ENCODE measurements around the gene GCKR.
"Not testable (repeated sequence)": the region's sequence is repeated elsewhere in the genome, so short reads cannot be mapped to it uniquely, and the experiment has no call there.

GCKR gene

GRCh38 chr2:27509326-27509725, 12.7 kb downstream of the GCKR start:
- DNase-seq (ENCODE audit: low read depth in 3 of 3), result no peak

DNA sequence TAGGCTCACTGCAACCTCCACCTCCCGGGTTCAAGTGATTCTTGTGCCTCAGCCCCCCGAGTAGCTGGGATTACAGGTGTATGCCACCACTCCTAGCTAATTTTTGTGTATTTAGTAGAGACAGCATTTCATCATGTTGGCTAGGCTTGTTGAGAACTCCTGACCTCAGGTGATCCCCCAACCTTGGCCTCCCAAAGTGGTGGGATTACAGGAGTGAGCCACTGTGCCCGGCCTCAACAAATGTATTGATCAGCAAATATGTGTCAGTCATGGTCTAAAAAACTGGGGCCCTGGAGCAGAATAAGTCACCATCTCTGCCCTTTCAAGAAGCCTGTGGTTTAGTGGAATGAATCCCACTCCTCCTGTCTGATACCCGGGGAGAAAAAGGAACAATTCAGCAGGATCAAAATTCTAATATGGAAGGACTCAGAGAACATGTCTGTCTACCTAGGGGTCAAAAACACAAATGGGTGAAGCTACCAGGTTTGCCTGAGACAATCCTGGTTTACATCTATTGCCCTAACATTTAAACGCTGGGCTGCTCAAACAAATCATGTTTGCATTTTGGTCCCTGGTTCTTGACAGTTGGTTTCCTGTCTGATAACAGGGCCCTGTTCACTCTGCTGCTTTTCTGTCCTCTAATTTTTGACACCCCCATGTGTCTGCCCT, 21.6 kb downstream of the GCKR start:
- DNase-seq (ENCODE audit: low read depth in 3 of 3), result no peak

GRCh38 chr2:27518782-27519113, 22.1 kb downstream of the GCKR start:
- no peak for DNase-seq (ENCODE audit: low read depth in 3 of 3)

DNA sequence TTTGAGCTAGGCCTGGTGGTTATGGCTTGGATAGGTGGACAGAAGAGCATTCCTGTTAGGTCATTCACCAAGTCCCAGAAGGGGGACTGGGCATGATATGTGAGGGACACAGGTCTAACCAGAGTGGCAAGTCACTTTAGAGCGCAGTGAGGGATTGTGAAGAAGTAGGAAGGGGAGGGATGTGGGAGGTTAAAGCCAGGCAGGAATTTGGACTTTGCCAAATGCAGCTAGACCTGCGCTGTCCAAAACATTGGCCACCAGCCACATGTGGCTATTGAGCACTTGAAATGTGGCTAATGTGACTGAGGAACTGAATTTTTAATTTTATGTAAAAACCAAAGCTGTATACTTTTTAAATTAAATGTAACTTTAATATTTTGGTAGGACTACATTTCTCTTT, 23.7 kb downstream of the GCKR start:
- DNase-seq (ENCODE audit: low read depth in 3 of 3), result no peak

DNA sequence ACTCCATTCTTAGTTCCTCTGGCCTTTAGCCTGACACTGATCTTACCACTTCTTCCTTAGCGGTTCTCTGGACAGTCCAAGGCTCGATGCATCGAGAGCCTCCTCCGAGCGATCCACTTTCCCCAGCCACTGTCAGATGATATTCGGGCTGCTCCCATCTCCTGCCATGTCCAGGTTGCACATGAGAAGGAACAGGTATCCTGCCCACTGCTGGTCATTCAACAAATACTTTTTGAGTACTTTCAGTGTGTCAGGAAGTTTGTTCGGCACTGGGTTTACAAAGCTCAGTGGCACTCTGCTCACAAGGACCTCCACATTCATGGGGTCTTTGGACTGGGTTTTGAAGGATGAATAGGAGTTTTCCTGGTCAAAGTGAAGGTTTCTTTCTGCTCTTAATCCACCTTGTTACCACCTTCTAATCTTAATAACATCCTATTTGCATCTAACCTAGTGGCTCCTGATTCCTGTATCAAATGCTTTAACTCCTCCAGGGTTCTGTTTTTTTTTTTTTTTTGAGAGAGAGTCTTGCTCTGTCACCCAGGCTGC, 25.8 kb downstream of the GCKR start:
- no peak for DNase-seq (ENCODE audit: low read depth in 3 of 3)

GRCh38 chr2:27527182-27527581, 30.5 kb downstream of the GCKR start:
- DNase-seq (ENCODE audit: low read depth in 3 of 3), result no peak

GRCh38 chr2:27531983-27532382, 35.3 kb downstream of the GCKR start:
- no peak for DNase-seq (ENCODE audit: low read depth in 3 of 3)

DNA sequence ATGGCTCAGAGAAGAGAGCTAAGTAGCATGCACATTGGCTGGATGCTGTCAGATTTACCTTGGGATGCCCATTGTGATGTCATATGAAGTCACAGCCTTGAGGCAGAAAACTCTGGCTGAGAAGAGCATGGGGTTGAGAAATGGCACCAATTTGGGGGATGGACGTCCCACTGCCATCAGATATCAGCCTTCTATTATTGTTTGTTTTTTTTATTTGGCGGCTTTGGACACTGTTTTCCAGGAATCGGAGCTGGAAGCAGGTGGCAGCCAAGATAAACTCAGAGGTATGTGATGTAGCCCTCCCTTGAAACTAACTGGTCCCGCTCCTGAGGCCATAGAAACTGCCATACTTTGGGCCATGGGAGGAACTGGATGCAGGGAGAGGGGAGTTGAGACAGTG, 40.6 kb downstream of the GCKR start:
- no peak for DNase-seq (ENCODE audit: low read depth in 3 of 3)

GRCh38 chr2:27538839-27539450, 42.3 kb downstream of the GCKR start:
- not testable (repeated sequence) for DNase-seq (ENCODE audit: low read depth in 3 of 3)

DNA sequence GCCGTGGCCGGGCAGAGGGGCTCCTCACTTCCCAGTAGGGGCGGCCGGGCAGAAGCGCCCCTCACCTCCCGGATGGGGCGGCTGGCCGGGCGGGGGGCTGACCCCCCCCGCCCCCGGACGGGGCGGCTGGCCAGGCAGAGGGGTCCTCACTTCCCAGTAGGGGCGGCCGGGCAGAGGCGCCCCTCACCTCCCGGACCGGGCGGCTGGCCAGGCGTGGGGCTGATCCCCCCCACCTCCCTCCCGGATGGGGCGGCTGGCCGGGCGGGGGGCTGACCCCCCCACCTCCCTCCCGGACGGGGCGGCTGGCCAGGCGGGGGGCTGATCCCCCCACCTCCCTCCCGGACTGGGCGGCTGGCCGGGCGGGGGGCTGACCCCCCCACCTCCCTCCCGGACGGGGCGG, 43.0 kb downstream of the GCKR start:
- DNase-seq (ENCODE audit: low read depth in 3 of 3), result not testable (repeated sequence)

DNA sequence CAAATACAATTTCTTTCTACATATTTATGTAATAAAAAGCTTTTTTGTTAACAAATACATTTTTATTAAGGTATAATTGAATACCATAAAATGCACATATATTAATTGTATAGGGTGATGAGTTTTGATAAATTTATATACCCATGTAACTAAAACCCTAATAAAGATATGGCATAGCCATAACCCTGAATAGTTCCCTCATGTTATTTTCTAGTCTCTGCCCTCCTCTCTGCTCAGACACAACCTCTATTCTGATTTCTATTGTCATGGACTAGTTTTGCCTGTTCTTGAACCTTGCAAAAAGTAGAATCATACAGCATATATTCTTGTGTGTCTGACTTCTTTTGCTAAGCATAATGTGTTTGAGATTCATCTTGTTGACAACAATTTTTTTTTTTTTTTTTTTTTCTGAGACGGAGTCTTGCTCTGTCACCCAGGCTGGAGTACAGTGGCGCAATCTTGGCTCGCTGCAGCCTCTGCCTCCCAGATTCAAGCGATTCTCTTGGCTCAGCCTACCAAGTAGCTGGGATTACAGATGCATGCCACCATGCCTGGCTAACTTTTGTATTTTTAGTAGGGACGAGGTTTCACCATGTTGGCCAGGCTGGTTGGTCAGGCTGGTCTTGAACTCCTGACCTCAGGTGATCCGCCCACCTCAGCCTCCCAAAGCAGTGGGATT, 47.6 kb downstream of the GCKR start:
- DNase-seq (ENCODE audit: low read depth in 3 of 3), result no peak

DNA sequence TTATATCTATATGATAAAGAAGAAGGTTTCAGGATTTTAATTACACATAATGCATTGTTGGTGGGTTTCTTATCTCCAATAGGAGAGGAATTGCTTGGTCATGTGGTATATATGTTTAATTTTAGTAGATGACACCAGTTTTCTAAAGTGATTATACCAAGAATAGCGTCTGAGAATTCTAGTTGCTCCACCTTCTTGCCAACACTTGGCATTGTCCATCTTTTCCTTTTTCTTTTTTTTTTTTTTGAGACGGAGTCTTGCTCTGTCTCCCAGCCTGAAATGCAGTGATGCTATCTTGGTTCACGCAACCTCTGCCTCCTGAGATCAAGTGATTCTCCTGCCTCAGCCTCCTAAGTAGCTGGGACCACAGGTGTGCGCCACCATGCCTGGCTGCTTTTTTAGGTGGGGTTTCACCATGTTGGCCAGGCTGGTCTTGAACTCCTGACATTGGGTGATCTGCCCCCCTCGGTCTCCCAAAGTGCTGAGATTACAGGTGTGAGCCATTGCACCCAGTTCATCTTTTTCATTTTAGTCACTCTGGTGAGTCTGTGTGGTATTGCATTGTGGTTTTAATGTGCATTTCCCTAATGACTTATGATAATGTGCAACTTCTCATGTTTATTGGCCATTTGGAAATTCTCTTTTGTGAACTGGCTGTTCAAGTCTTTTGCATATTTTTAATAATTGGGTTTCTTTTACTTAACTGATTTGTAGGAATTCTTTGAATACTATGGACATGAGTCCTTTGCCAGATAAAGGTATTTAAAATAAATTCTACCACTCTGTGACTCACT, 48.9 kb downstream of the GCKR start:
- DNase-seq (ENCODE audit: low read depth in 3 of 3), result no peak

GRCh38 chr2:27549303-27549702, 52.7 kb downstream of the GCKR start:
- no peak for DNase-seq (ENCODE audit: low read depth in 3 of 3)

GRCh38 chr2:27551514-27551913, 54.9 kb downstream of the GCKR start:
- DNase-seq (ENCODE audit: low read depth in 3 of 3), result no peak

GRCh38 chr2:27552941-27553340, 56.3 kb downstream of the GCKR start:
- no peak for DNase-seq (ENCODE audit: low read depth in 3 of 3)

DNA sequence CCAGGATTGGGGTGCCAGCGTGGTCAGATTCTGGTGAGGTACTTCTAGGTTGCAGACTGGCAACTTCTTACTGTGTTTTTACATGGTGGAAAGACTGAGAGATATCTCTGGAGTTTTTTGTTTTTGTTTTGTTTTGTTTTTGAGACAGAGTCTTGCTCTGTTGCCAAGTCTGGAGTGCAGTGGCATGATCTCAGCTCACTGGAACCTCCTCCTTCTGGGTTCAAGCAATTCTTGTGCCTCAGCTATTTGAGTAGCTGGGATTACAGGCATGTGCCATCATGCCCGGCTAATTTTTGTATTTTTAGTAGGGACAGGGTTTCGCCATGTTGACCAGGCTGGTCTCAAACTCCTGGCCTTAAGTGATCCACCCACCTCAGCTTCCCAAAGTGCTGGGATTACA, 57.8 kb downstream of the GCKR start:
- not testable (repeated sequence) for DNase-seq (ENCODE audit: low read depth in 3 of 3)

DNA sequence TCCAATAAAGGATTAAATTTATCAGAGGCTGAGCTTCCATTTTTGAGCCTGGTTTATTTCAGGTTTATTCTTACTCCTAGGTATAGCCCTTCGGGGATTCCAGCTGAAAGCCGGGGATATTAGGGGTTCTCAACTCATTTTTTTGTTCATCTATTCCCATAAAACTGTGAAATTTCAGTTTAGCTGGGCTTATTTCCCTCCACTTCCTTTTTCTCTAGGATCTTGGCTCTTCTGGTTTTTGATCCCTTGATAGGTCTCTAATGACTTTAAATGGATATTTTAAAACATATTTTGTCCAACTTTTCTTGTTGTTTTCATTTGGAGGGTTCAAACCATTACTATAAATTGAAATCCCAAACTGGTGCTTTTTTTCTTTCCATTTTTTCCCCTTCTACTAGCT, 62.6 kb downstream of the GCKR start:
- no peak for DNase-seq (ENCODE audit: low read depth in 3 of 3)

DNA sequence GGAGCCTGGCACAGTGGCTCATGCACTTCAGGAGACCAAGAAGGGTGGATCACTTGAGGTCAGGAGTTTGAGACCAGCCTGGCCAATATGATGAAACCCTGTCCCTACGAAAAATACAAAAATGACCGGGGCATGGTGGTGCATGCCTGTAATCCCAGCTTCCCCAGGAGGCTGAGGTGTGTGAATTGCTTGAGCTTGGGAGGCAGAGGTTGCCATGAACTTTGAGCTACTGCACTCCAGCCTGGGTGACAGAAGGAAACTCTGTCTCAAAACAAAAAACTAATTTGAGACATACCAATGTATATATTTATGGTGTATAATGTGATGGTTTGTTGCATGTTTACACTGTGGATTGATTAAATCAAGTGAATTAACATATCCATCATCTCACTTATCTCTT, 64.4 kb downstream of the GCKR start:
- DNase-seq (ENCODE audit: low read depth in 3 of 3), result no peak

DNA sequence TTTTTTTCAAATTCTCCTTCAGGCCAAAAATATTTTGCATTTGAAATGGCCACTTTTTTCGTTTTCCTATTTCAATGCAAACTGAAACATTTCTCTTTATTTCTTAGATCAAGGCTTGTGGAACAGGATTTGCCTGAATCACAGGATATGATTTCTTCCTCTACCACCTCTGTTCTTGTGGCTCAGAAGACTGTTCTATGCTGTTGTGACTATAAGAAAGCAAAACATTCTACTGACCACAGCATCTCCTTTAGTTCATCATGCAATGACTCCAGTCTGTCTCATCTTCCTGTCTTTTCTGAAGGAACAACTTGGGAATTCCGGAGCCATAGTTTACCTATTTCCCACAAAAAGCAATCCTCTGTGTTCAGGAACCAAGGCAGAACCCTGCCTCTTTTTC, 70.0 kb downstream of the GCKR start:
- no peak for DNase-seq (ENCODE audit: low read depth in 3 of 3)

- DNase-seq (ENCODE audit: low read depth in 3 of 3), result no peak
Measured at GRCh38 chr2:27569398-27569797, 72.8 kb downstream of the GCKR start.

- no peak for DNase-seq (ENCODE audit: low read depth in 3 of 3)
Measured at GRCh38 chr2:27571197-27571596, 74.6 kb downstream of the GCKR start.

- DNase-seq (ENCODE audit: low read depth in 3 of 3), result no peak
Measured at GRCh38 chr2:27571681-27572080, 75.0 kb downstream of the GCKR start.
